ENCODE data around the gene IGF2BP1. TPM values are rescaled to one million over a fixed set of nuclear protein-coding genes. Genes with fewer than 3 reads are reported as not detected.

The IGF2BP1 gene
- polyA plus RNA-seq, 1 of the 3 experiments (the other 2 are of a cell fraction), result 0.05 TPM

DNA sequence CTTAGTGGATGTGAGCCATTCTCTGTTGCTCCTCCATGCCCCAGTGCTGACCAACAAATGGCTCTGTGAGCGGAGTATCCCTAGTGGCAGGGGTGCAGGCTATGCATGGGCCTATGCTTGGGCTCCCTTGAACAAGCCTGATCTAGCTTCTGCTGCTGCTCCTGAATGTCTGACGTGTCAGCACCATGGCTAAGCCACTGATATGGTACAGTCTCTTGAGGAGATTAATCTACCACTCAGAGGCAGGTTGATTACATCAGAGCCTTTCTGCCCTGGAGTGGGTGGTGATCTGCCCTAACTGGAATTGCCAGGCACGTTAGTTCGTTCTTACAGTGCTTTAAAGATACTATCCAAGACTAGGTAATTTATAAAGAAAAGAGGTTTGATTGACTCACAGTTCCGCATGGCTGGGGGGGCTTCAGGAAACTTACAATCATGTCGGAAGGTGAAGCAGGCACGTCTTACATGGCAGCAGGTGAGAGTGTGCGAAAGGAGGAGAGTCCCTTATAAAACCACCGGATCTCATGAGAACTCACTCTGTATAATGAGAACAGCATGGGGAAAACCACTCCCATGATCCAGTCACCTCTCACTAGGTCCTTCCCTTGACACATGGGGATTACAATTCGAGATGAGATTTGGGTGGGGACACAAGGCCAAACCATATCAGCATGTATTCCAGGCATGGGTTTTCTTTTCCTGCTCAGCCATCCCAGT is 93.9 kb downstream of the IGF2BP1 start:
- no peak for DNase-seq
- Histone ChIP-seq H3K9me2 (no peaks in the 10 kb centered on the region), H3K36me3 (replicated peaks in 1 of 2; ENCODE audit: control insufficient read depth in 1 of 2, insufficient read depth in 2 of 2, low read length in 1 of 2) (no peaks in the 10 kb centered on the region), H3K4me1 (ENCODE audit: control insufficient read depth in 1 of 2, insufficient read depth in 2 of 2, low read depth in 1 of 2, low read length in 1 of 2) (no peaks in the 10 kb centered on the region), H3K27ac (ENCODE audit: low read depth in 2 of 2, low read length in 1 of 2) (no peak overlapping the region), H3K27me3 (ENCODE audit: insufficient read depth) (peaks cover 83% of the 10 kb centered on the region), H4K20me1 (ENCODE audit: insufficient read depth) (no peaks in the 10 kb centered on the region), H3K9ac (no peak overlapping the region), H3K4me2 (no peak overlapping the region), H3K4me3 (ENCODE audit: low read depth in 2 of 2, low read length in 1 of 2) (no peak overlapping the region), H3F3A (replicated peaks; ENCODE audit: insufficient read depth) (no peaks in the 10 kb centered on the region), H2AFZ (ENCODE audit: low read depth) (no peak overlapping the region), H3K9me3 (no peaks in the 10 kb centered on the region), H3K79me2 (ENCODE audit: insufficient read depth) (no peaks in the 10 kb centered on the region)
- WGBS (ENCODE audit: low lambda C conversion rate), result 13% methylated on average over 10 of the region's 10 CpGs
- CTCF ChIA-PET, result no interaction called here
- POLR2A ChIA-PET, result no interaction called here
- TF ChIP-seq, protein P1, sequence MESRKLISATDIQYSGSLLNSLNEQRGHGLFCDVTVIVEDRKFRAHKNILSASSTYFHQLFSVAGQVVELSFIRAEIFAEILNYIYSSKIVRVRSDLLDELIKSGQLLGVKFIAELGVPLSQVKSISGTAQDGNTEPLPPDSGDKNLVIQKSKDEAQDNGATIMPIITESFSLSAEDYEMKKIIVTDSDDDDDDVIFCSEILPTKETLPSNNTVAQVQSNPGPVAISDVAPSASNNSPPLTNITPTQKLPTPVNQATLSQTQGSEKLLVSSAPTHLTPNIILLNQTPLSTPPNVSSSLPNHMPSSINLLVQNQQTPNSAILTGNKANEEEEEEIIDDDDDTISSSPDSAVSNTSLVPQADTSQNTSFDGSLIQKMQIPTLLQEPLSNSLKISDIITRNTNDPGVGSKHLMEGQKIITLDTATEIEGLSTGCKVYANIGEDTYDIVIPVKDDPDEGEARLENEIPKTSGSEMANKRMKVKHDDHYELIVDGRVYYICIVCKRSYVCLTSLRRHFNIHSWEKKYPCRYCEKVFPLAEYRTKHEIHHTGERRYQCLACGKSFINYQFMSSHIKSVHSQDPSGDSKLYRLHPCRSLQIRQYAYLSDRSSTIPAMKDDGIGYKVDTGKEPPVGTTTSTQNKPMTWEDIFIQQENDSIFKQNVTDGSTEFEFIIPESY (IDR thresholded peaks at IDR 0.05; ENCODE audit: borderline replicate concordance, low read depth), result no peak
- TF ChIP-seq TCF12 (IDR thresholded peaks at IDR 0.05) (no peak), MEF2A (IDR thresholded peaks at IDR 0.05; ENCODE audit: borderline replicate concordance, low read depth) (no peak), CHD2 (IDR thresholded peaks at IDR 0.05; ENCODE audit: low read length, partially characterized antibody) (no peak), EP300 (IDR thresholded peaks at IDR 0.05; ENCODE audit: borderline replicate concordance in 1 of 2, low read depth in 1 of 2, low read length in 1 of 2) (no peak), NRF1 (IDR thresholded peaks at IDR 0.05; ENCODE audit: low read depth, low read length) (no peak), FOSL2 (IDR thresholded peaks at IDR 0.05; ENCODE audit: borderline replicate concordance, low read depth) (no peak), ELF1 (IDR thresholded peaks at IDR 0.05) (no peak), YY1 (IDR thresholded peaks at IDR 0.05; ENCODE audit: low read depth) (no peak), GATA2 (CRISPR knock-in tag; IDR thresholded peaks at IDR 0.05) (no peak), TEAD4 (IDR thresholded peaks at IDR 0.05; ENCODE audit: borderline replicate concordance, insufficient read depth) (no peak), SMC3 (IDR thresholded peaks at IDR 0.05; ENCODE audit: low read depth, low read length) (no peak), TAF1 (IDR thresholded peaks at IDR 0.05; ENCODE audit: borderline replicate concordance, low read depth, low read length) (no peak), GABPA (IDR thresholded peaks at IDR 0.05; ENCODE audit: low read depth) (no peak)
- TF ChIP-seq, protein P2, sequence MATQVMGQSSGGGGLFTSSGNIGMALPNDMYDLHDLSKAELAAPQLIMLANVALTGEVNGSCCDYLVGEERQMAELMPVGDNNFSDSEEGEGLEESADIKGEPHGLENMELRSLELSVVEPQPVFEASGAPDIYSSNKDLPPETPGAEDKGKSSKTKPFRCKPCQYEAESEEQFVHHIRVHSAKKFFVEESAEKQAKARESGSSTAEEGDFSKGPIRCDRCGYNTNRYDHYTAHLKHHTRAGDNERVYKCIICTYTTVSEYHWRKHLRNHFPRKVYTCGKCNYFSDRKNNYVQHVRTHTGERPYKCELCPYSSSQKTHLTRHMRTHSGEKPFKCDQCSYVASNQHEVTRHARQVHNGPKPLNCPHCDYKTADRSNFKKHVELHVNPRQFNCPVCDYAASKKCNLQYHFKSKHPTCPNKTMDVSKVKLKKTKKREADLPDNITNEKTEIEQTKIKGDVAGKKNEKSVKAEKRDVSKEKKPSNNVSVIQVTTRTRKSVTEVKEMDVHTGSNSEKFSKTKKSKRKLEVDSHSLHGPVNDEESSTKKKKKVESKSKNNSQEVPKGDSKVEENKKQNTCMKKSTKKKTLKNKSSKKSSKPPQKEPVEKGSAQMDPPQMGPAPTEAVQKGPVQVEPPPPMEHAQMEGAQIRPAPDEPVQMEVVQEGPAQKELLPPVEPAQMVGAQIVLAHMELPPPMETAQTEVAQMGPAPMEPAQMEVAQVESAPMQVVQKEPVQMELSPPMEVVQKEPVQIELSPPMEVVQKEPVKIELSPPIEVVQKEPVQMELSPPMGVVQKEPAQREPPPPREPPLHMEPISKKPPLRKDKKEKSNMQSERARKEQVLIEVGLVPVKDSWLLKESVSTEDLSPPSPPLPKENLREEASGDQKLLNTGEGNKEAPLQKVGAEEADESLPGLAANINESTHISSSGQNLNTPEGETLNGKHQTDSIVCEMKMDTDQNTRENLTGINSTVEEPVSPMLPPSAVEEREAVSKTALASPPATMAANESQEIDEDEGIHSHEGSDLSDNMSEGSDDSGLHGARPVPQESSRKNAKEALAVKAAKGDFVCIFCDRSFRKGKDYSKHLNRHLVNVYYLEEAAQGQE (IDR thresholded peaks at IDR 0.05; ENCODE audit: low read depth, low read length), result no peak
- TF ChIP-seq, protein P3, sequence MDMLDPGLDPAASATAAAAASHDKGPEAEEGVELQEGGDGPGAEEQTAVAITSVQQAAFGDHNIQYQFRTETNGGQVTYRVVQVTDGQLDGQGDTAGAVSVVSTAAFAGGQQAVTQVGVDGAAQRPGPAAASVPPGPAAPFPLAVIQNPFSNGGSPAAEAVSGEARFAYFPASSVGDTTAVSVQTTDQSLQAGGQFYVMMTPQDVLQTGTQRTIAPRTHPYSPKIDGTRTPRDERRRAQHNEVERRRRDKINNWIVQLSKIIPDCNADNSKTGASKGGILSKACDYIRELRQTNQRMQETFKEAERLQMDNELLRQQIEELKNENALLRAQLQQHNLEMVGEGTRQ (IDR thresholded peaks at IDR 0.05; ENCODE audit: borderline replicate concordance, low read depth, low read length), result no peak

Measured in SK-N-SH (cell line).